Smooth muscle cell of the coronary artery (primary cell): Measurements from ENCODE around the gene B3GALT4. TPM values are rescaled to one million over a fixed set of nuclear protein-coding genes. Genes with fewer than 3 reads are reported as not detected.

Experiments
- total RNA-seq: library from RNA; depleted of rRNA; stranded (reverse); fragments of >200 nt; gene quantifications from 2 replicates; pipeline ENCODE4 v1.2.3, GENCODE V29; 2014; ENCODE audit warnings: low replicate concordance

The B3GALT4 gene
- total RNA-seq: 2.6 and 5.0 TPM in 2 replicates

GRCh38 chr6:33276864-33277662 is at the start of gene B3GALT4:
Gene B3GALT4, plus strand, starts transcription at chr6:33277123. Its CDS starts 297 bp downstream, at chr6:33277420.

GRCh38 chr6:33271468-33272274 is 5.3 kb upstream of the B3GALT4 start, which contains the start of the genes RPS18 and VPS52:
Gene RPS18, plus strand, starts transcription at chr6:33272075. Its CDS starts 45 bp downstream, at chr6:33272120.
Gene VPS52, minus strand, starts transcription at chr6:33271876. Its CDS starts 201 bp downstream, at chr6:33271675.

GRCh38 chr6:33288921-33289783 is 12.2 kb downstream of the B3GALT4 start, which contains the start of the genes PFDN6 and WDR46:
Gene PFDN6, plus strand, starts transcription at chr6:33289601. Its CDS starts 256 bp downstream, at chr6:33289857.
Gene WDR46, minus strand, starts transcription at chr6:33289239. Its CDS starts 69 bp downstream, at chr6:33289170.

GRCh38 chr6:33298773-33299236 is 21.9 kb downstream of the B3GALT4 start, which contains the start of gene RGL2:
Gene RGL2, minus strand, starts transcription at chr6:33298942. Its CDS starts 332 bp downstream, at chr6:33298610.

GRCh38 chr6:33313709-33314514 is 37.0 kb downstream of the B3GALT4 start, which contains the start of gene TAPBP:
Gene TAPBP, minus strand, starts transcription at chr6:33314078. Its CDS starts 37 bp downstream, at chr6:33314041.

GRCh38 chr6:33317669-33318425 is 40.9 kb downstream of the B3GALT4 start, which contains the start of gene ZBTB22:
Gene ZBTB22, minus strand, starts transcription at chr6:33317744. Its CDS starts 828 bp downstream, at chr6:33316916.

Other genes with a start within 250 kb of the B3GALT4 start
- gene HLA-DPA1, start 203.5 kb upstream of the B3GALT4 start, total RNA-seq: 9.7 TPM in 1 of 2 replicates, not detected in the other
- 1.4 and 17.0 TPM in 2 replicates for gene HLA-DPB1, start 201.1 kb upstream of the B3GALT4 start, total RNA-seq
- gene COL11A2, start 84.7 kb upstream of the B3GALT4 start, total RNA-seq: 0.08 and 0.12 TPM in 2 replicates
- gene RXRB, start 76.5 kb upstream of the B3GALT4 start, total RNA-seq: 22.0 and 28.2 TPM in 2 replicates
- gene SLC39A7, start 76.3 kb upstream of the B3GALT4 start, total RNA-seq: 105 and 195 TPM in 2 replicates
- 6.0 and 7.4 TPM in 2 replicates for gene HSD17B8, start 72.5 kb upstream of the B3GALT4 start, total RNA-seq
- gene RING1, start 68.6 kb upstream of the B3GALT4 start, total RNA-seq: 33.6 and 35.0 TPM in 2 replicates
- 30.5 and 41.0 TPM in 2 replicates for gene VPS52, start 5.2 kb upstream of the B3GALT4 start, total RNA-seq
- gene RPS18, start 5.0 kb upstream of the B3GALT4 start, total RNA-seq: 6,473 and 12,642 TPM in 2 replicates
- gene WDR46, start 12.1 kb downstream of the B3GALT4 start, total RNA-seq: 112 and 115 TPM in 2 replicates
- gene PFDN6, start 12.5 kb downstream of the B3GALT4 start, total RNA-seq: 30.9 and 45.7 TPM in 2 replicates
- gene RGL2, start 21.8 kb downstream of the B3GALT4 start, total RNA-seq: 12.6 and 21.9 TPM in 2 replicates
- 24.9 and 45.6 TPM in 2 replicates for gene TAPBP, start 37.0 kb downstream of the B3GALT4 start, total RNA-seq
- gene ZBTB22, start 40.6 kb downstream of the B3GALT4 start, total RNA-seq: 18.6 and 24.5 TPM in 2 replicates
- gene DAXX, start 45.8 kb downstream of the B3GALT4 start, total RNA-seq: 31.6 and 58.4 TPM in 2 replicates
- 0.35 and 6.0 TPM in 2 replicates for gene KIFC1, start 114.7 kb downstream of the B3GALT4 start, total RNA-seq
- gene PHF1, start 133.9 kb downstream of the B3GALT4 start, total RNA-seq: 12.4 and 17.4 TPM in 2 replicates
- gene CUTA, start 141.0 kb downstream of the B3GALT4 start, total RNA-seq: 95.1 and 135 TPM in 2 replicates
- gene SYNGAP1, start 142.9 kb downstream of the B3GALT4 start, total RNA-seq: 1.7 and 3.2 TPM in 2 replicates
- 3.5 and 5.8 TPM in 2 replicates for gene ZBTB9, start 177.5 kb downstream of the B3GALT4 start, total RNA-seq